CD4-positive, alpha-beta T cell treated with Interleukin-6 at 100 ng/mL for 8 hours (primary cell): ENCODE data around the gene TBX5.

ENCODE experiments used
- DNase-seq: peaks from one replicate; pipeline ENCODE4 v3.0.0-alpha.2; 2020; ENCODE audit warnings: mixed read lengths, low spot score

The TBX5 gene

GRCh38 chr12:114319422-114319821, 86.5 kb downstream of the TBX5 start:
- DNase-seq: no peak

- no peak for DNase-seq
These were observed 87.0 kb downstream of the TBX5 start for GRCh38 chr12:114318984-114319383.

- no peak for DNase-seq
These were observed 89.9 kb downstream of the TBX5 start for GRCh38 chr12:114316076-114316475.

GRCh38 chr12:114314974-114315720, 90.8 kb downstream of the TBX5 start:
- no peak for DNase-seq

GRCh38 chr12:114314403-114314802, 91.5 kb downstream of the TBX5 start:
- DNase-seq: no peak

- DNase-seq: no peak
These were observed 92.0 kb downstream of the TBX5 start for GRCh38 chr12:114313910-114314309.

GRCh38 chr12:114311974-114312373, 94.0 kb downstream of the TBX5 start:
- no peak for DNase-seq

- DNase-seq: no peak
These were observed 99.3 kb downstream of the TBX5 start for GRCh38 chr12:114306646-114307045.

GRCh38 chr12:114305446-114305845, 100.5 kb downstream of the TBX5 start:
- no peak for DNase-seq
